DND-41 (cell line): ENCODE results near the gene MTREX.

Source experiments
- ATAC-seq: fragments of 200-7000 bp; cut with Tn5 transposase; 3 replicates; pipeline ENCODE4 v1.9.1; 2021; ENCODE audit warnings: low read depth; ENCODE audit not compliant: insufficient read depth
- DNase-seq: peaks from one replicate; pipeline ENCODE4 v3.0.0-alpha.2; 2020
- H2AFZ ChIP-seq: 2 replicates; pipeline ENCODE4 v1.6.0; 2012; ENCODE audit warnings: low read depth, low read length
- H3K27ac ChIP-seq: 2 replicates; pipeline ENCODE4 v1.5.1; 2012; ENCODE audit warnings: low read length, inconsistent platforms
- H3K27me3 ChIP-seq: fragments of 200-600 bp; sonication (generic); 2 replicates; pipeline ENCODE4 v1.6.0; 2012; ENCODE audit warnings: low read length, mild to moderate bottlenecking, inconsistent platforms; ENCODE audit not compliant: insufficient read depth, poor library complexity
- H3K36me3 ChIP-seq: 2 replicates; pipeline ENCODE4 v1.5.1; 2012; ENCODE audit warnings: low read length, inconsistent platforms; ENCODE audit not compliant: insufficient read depth
- H3K4me1 ChIP-seq: 2 replicates; pipeline ENCODE4 v1.5.1; 2012; ENCODE audit warnings: mild to moderate bottlenecking, low read length; ENCODE audit not compliant: insufficient read depth
- H3K4me2 ChIP-seq: 2 replicates; pipeline ENCODE4 v1.6.0; 2012; ENCODE audit warnings: mild to moderate bottlenecking, moderate library complexity, low read length, inconsistent platforms; ENCODE audit not compliant: insufficient read depth
- H3K4me3 ChIP-seq, 2 experiments: fragments of 200-600 bp in 1 of 2; shearing (Covaris generic) in 1 of 2; 2 replicates each; pipeline ENCODE4 v1.5.1; 2012 to 2016; ENCODE audit warnings: inconsistent platforms in 2 of 2, low read length in 2 of 2, mild to moderate bottlenecking in 2 of 2, low read depth in 1 of 2, moderate library complexity in 1 of 2
- H3K79me2 ChIP-seq: 2 replicates; pipeline ENCODE4 v1.6.0; 2012; ENCODE audit warnings: low read length, inconsistent platforms; ENCODE audit not compliant: insufficient read depth
- H3K9ac ChIP-seq: 2 replicates; pipeline ENCODE4 v1.6.0; 2012; ENCODE audit warnings: low read depth, mild to moderate bottlenecking, inconsistent platforms, low read length, moderate library complexity
- H3K9me3 ChIP-seq: 2 replicates; pipeline ENCODE4 v1.5.1; 2012; ENCODE audit warnings: low read length, moderate library complexity, mild to moderate bottlenecking, inconsistent platforms; ENCODE audit not compliant: insufficient read depth, severe bottlenecking
- H4K20me1 ChIP-seq: 2 replicates; pipeline ENCODE4 v1.6.0; 2012; ENCODE audit warnings: low read length; ENCODE audit not compliant: insufficient read depth
- CTCF ChIP-seq: IDR thresholded peaks from 2 replicates; pipeline ENCODE4 v1.5.1; 2012; ENCODE audit warnings: borderline replicate concordance, low read length, moderate library complexity, mild to moderate bottlenecking; ENCODE audit not compliant: poor library complexity, severe bottlenecking; ENCODE audit errors: extremely low read depth
- EZH2 ChIP-seq: IDR thresholded peaks from 3 replicates; pipeline ENCODE4 v1.6.1; 2012; ENCODE audit warnings: borderline replicate concordance, low read depth, mild to moderate bottlenecking, moderate library complexity, low read length, inconsistent platforms; ENCODE audit not compliant: severe bottlenecking

Gene MTREX

GRCh38 chr5:55383254-55383653 lies 75.5 kb downstream of the MTREX start:
- ATAC-seq, result no peak
- TF ChIP-seq EZH2, result no peak
- no peak for TF ChIP-seq CTCF
- Histone ChIP-seq H3K4me3 (no peak overlapping the region), H3K4me1 (no peaks in the 10 kb centered on the region), H2AFZ (no peak overlapping the region), H3K9ac (no peak overlapping the region), H3K27ac (no peak overlapping the region), H4K20me1 (no peaks in the 10 kb centered on the region), H3K4me2 (no peak overlapping the region), H3K27me3 (no peaks in the 10 kb centered on the region), H3K36me3 (peaks cover 67% of the 10 kb centered on the region), H3K9me3 (peaks cover 7% of the 10 kb centered on the region), H3K79me2 (0 out of 2 replicates have a peak, but pooled peaks cover 4% of the 10 kb centered on the region)
- DNase-seq, result no peak

- H4K20me1 ChIP-seq, result no peaks in the 10 kb centered on the region
- H3K36me3 ChIP-seq, result peaks cover 67% of the 10 kb centered on the region
- DNase-seq (no peak), ATAC-seq (no peak)
- TF ChIP-seq EZH2, result no peak
- TF ChIP-seq CTCF, result no peak
- H3K4me3 ChIP-seq, result no peak overlapping the region
- H3K4me1 ChIP-seq, result no peaks in the 10 kb centered on the region
- H3K79me2 ChIP-seq, result 0 out of 2 replicates have a peak, but pooled peaks cover 4% of the 10 kb centered on the region
- peaks cover 7% of the 10 kb centered on the region for H3K9me3 ChIP-seq
- no peak overlapping the region for H3K4me2 ChIP-seq
- no peak overlapping the region for H2AFZ ChIP-seq
- H3K9ac ChIP-seq, result no peak overlapping the region
- H3K27me3 ChIP-seq, result no peaks in the 10 kb centered on the region
- H3K27ac ChIP-seq, result no peak overlapping the region
Observed at GRCh38 chr5:55384072-55384471, 76.3 kb downstream of the MTREX start.

DNA sequence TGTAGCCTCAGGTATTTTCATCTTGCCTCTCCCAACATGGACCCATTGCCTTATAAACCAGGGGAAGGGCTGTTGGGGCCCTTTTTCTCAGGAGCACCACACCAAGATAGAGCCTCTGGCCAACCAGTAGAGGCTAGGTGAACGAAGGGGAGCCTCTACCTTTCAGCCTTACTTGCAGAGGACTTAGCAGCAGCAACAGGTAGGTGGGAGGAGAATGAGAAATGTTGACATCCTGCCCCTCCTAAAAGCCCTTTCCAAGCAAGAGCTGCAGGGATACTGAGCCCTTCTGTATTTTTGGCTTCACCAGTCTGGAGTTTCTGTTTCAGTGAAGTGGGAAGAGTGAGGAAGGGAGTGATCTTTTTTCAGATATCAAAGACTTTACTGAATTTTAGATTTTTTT lies 77.4 kb downstream of the MTREX start:
- Histone ChIP-seq H3K4me2 (no peak overlapping the region), H3K9ac (no peak overlapping the region), H3K36me3 (peaks cover 66% of the 10 kb centered on the region), H3K27ac (no peak overlapping the region), H3K79me2 (0 out of 2 replicates have a peak, but pooled peaks cover 4% of the 10 kb centered on the region), H3K27me3 (no peaks in the 10 kb centered on the region), H3K4me1 (no peaks in the 10 kb centered on the region), H3K9me3 (peaks cover 7% of the 10 kb centered on the region), H2AFZ (no peak overlapping the region), H3K4me3 (no peak overlapping the region), H4K20me1 (no peaks in the 10 kb centered on the region)
- DNase-seq (no peak), ATAC-seq (no peak)
- no peak for TF ChIP-seq EZH2
- no peak for TF ChIP-seq CTCF

DNA sequence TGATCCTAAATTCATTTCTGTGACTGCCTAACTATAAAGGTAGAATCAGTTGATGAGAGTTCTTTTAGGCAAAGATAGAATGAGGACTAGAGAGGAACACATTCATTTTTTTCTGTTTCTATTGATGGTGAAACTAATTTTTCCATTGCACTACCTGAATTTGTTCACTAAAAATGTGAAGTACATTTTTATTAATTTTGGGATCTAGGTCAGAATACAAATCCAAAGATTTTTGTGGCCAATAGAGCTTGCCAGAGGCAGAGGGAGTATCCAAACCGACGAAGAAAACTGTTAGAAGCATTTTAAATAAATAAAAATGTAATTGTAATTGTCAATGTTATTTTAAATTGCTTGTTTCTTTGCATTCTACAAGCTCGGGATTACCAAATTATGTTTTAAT lies 78.1 kb downstream of the MTREX start:
- 0 out of 2 replicates have a peak, but pooled peaks cover 4% of the 10 kb centered on the region for H3K79me2 ChIP-seq

More for the DNA sequence above, 78.1 kb downstream of the MTREX start:
- Histone ChIP-seq H3K4me3 (no peak overlapping the region), H2AFZ (no peak overlapping the region), H3K9ac (no peak overlapping the region), H3K4me1 (no peaks in the 10 kb centered on the region), H3K27ac (no peak overlapping the region), H3K27me3 (no peaks in the 10 kb centered on the region), H3K36me3 (peaks cover 65% of the 10 kb centered on the region), H3K9me3 (peaks cover 7% of the 10 kb centered on the region), H4K20me1 (no peaks in the 10 kb centered on the region), H3K4me2 (no peak overlapping the region)
- ATAC-seq (no peak), DNase-seq (no peak)
- TF ChIP-seq CTCF (no peak), EZH2 (no peak)
